Neural cell (in vitro differentiated cells): Measurements from ENCODE around the gene ADAD1.

ENCODE experiments used
- CTCF ChIP-seq: fragments of 450-650 bp; IDR thresholded peaks from 2 replicates; pipeline ENCODE4 v1.5.1; 2014; ENCODE audit warnings: antibody characterized with exemption, mild to moderate bottlenecking, moderate library complexity; ENCODE audit not compliant: poor library complexity, severe bottlenecking
- EP300 ChIP-seq: fragments of 450-650 bp; conservative IDR thresholded peaks from 2 replicates; pipeline ENCODE4 v1.6.1; 2014; ENCODE audit warnings: antibody characterized with exemption, mild to moderate bottlenecking, moderate library complexity; ENCODE audit not compliant: poor library complexity, severe bottlenecking
- EZH2 ChIP-seq: fragments of 200-600, 300-800 bp; shearing (Covaris generic), sonication (generic); IDR thresholded peaks from 2 replicates; pipeline ENCODE4 v1.6.1; 2014; ENCODE audit warnings: antibody characterized with exemption, low read length, borderline replicate concordance, mild to moderate bottlenecking; ENCODE audit not compliant: insufficient read depth, poor library complexity, severe bottlenecking
- MXI1 ChIP-seq: fragments of 450-650 bp; conservative IDR thresholded peaks from 2 replicates; pipeline ENCODE4 v1.6.1; 2014; ENCODE audit warnings: antibody characterized with exemption, mild to moderate bottlenecking; ENCODE audit not compliant: poor library complexity, severe bottlenecking
- POLR2AphosphoS5 ChIP-seq: IDR thresholded peaks from 2 replicates; pipeline ENCODE4 v1.6.1; 2012
- RAD21 ChIP-seq: fragments of 450-650 bp; conservative IDR thresholded peaks from 2 replicates; pipeline ENCODE4 v1.6.1; 2014; ENCODE audit warnings: antibody characterized with exemption, mild to moderate bottlenecking, moderate library complexity
- REST ChIP-seq: IDR thresholded peaks from 2 replicates; pipeline ENCODE4 v1.6.1; 2012; ENCODE audit warnings: borderline replicate concordance
- SMC3 ChIP-seq: fragments of 450-650 bp; conservative IDR thresholded peaks from 2 replicates; pipeline ENCODE4 v1.6.1; 2014; ENCODE audit warnings: antibody characterized with exemption, mild to moderate bottlenecking, moderate library complexity; ENCODE audit not compliant: poor library complexity
- TAF1 ChIP-seq: IDR thresholded peaks from 2 replicates; pipeline ENCODE4 v1.6.1; 2012; ENCODE audit warnings: low read depth

- no peak for TF ChIP-seq CTCF
- TF ChIP-seq EZH2 = no peak
- no peak for TF ChIP-seq EP300
- no peak for TF ChIP-seq POLR2AphosphoS5
- no peak for TF ChIP-seq TAF1
- TF ChIP-seq RAD21 = no peak
- TF ChIP-seq REST = no peak
- no peak for TF ChIP-seq SMC3
- no peak for TF ChIP-seq MXI1
Observed at GRCh38 chr4:122331195-122331594, 47.6 kb upstream of the ADAD1 start.
